Nephron (organoid): Measurements from ENCODE around the gene CNGA3.
"Not testable (repeated sequence)": the region's sequence is repeated elsewhere in the genome, so short reads cannot be mapped to it uniquely, and the experiment has no call there.

Source experiments
- H3K27ac Mint-ChIP-seq, 3 experiments: 2 replicates each; pipeline ENCODE4 v1.8.0; 2020; ENCODE audit warnings: mixed read lengths in 3 of 3, mild to moderate bottlenecking in 2 of 3, moderate library complexity in 1 of 3
- H3K27me3 Mint-ChIP-seq: 2 replicates; pipeline ENCODE4 v1.8.0; 2021; ENCODE audit warnings: low read depth, mild to moderate bottlenecking, moderate library complexity, mixed read lengths
- H3K36me3 Mint-ChIP-seq: 2 replicates; pipeline ENCODE4 v1.8.0; 2020; ENCODE audit warnings: low read depth, mixed read lengths
- H3K4me1 Mint-ChIP-seq: 2 replicates; pipeline ENCODE4 v1.8.0; 2020; ENCODE audit warnings: mixed read lengths
- H3K4me3 Mint-ChIP-seq, 3 experiments: 2 replicates each; pipeline ENCODE4 v1.8.0; 2020; ENCODE audit warnings: mild to moderate bottlenecking in 3 of 3, mixed read lengths in 3 of 3, moderate library complexity in 2 of 3
- H3K9me3 Mint-ChIP-seq: 2 replicates; pipeline ENCODE4 v1.8.0; 2020; ENCODE audit warnings: mixed read lengths
- CTCF ChIP-seq, 3 experiments: fragments of 200-600 bp; sonication (generic); IDR thresholded peaks; one replicate each; pipeline ENCODE4 v1.5.0; 2021; ENCODE audit warnings: antibody characterized with exemption in 3 of 3; ENCODE audit not compliant: unreplicated experiment in 3 of 3

Gene CNGA3

GRCh38 chr2:98422449-98422848 is 76.2 kb downstream of the CNGA3 start:
- TF ChIP-seq CTCF (IDR thresholded peaks at IDR 0.05; ENCODE audit: unreplicated experiment in 3 of 3), result no peak
- peaks cover 16% of the 10 kb centered on the region for H3K9me3 Mint-ChIP-seq
- H3K27ac Mint-ChIP-seq, result no peak overlapping the region
- H3K36me3 Mint-ChIP-seq, result no peaks in the 10 kb centered on the region
- no peak overlapping the region for H3K4me3 Mint-ChIP-seq
- H3K27me3 Mint-ChIP-seq, result no peaks in the 10 kb centered on the region
- H3K4me1 Mint-ChIP-seq, result no peaks in the 10 kb centered on the region

GRCh38 chr2:98426771-98427170 is 80.5 kb downstream of the CNGA3 start:
- TF ChIP-seq CTCF (IDR thresholded peaks at IDR 0.05; ENCODE audit: unreplicated experiment in 3 of 3), result no peak
- H3K27me3 Mint-ChIP-seq, result no peaks in the 10 kb centered on the region
- no peaks in the 10 kb centered on the region for H3K36me3 Mint-ChIP-seq
- no peaks in the 10 kb centered on the region for H3K4me1 Mint-ChIP-seq
- peaks cover 11% of the 10 kb centered on the region for H3K9me3 Mint-ChIP-seq
- H3K4me3 Mint-ChIP-seq, result no peak overlapping the region
- H3K27ac Mint-ChIP-seq, result no peak overlapping the region

GRCh38 chr2:98432145-98432544 is 85.9 kb downstream of the CNGA3 start:
- Mint-ChIP-seq H3K4me1 (no peaks in the 10 kb centered on the region), H3K27me3 (no peaks in the 10 kb centered on the region), H3K27ac (no peak overlapping the region), H3K36me3 (no peaks in the 10 kb centered on the region), H3K9me3 (peaks cover 26% of the 10 kb centered on the region), H3K4me3 (no peak overlapping the region)
- no peak for TF ChIP-seq CTCF (IDR thresholded peaks at IDR 0.05; ENCODE audit: unreplicated experiment in 3 of 3)

- Mint-ChIP-seq H3K9me3 (peaks cover 27% of the 10 kb centered on the region), H3K4me3 (no peak overlapping the region), H3K36me3 (no peaks in the 10 kb centered on the region), H3K27me3 (no peaks in the 10 kb centered on the region), H3K4me1 (no peaks in the 10 kb centered on the region), H3K27ac (no peak overlapping the region)
- TF ChIP-seq CTCF (IDR thresholded peaks at IDR 0.05; ENCODE audit: unreplicated experiment in 3 of 3), result no peak
Observed at GRCh38 chr2:98433363-98433964, 87.2 kb downstream of the CNGA3 start.

GRCh38 chr2:98434492-98434891 is 88.2 kb downstream of the CNGA3 start:
- Mint-ChIP-seq H3K4me3 (no peak overlapping the region), H3K4me1 (no peaks in the 10 kb centered on the region), H3K9me3 (peaks cover 36% of the 10 kb centered on the region), H3K27me3 (no peaks in the 10 kb centered on the region), H3K27ac (no peak overlapping the region), H3K36me3 (no peaks in the 10 kb centered on the region)
- TF ChIP-seq CTCF (IDR thresholded peaks at IDR 0.05; ENCODE audit: unreplicated experiment in 3 of 3), result no peak

- peaks cover 40% of the 10 kb centered on the region for H3K9me3 Mint-ChIP-seq
- H3K27me3 Mint-ChIP-seq, H3K36me3 Mint-ChIP-seq, H3K27ac Mint-ChIP-seq, H3K4me1 Mint-ChIP-seq, H3K4me3 Mint-ChIP-seq: not testable (repeated sequence)
Observed at GRCh38 chr2:98435670-98436069, 89.4 kb downstream of the CNGA3 start.
